K562 (cell line): ENCODE results near the gene MAGEA9B. TPM values are rescaled to one million over a fixed set of nuclear protein-coding genes. Genes with fewer than 3 reads are reported as not detected.
"Not testable (repeated sequence)": the region's sequence is repeated elsewhere in the genome, so short reads cannot be mapped to it uniquely, and the experiment has no call there.

ENCODE experiments used
- ATAC-seq: fragments of 200-7000 bp; cut with Tn5 transposase; 3 replicates; pipeline ENCODE4 v1.9.1; 2020; ENCODE audit warnings: moderate library complexity
- BruUV-seq: library from RNA; stranded (reverse); fragments of 400-500 nt; replicated peaks from 2 replicates; lab custom pipeline; 2021; lab: Mats Ljungman, UMichigan
- CTCF ChIA-PET: fragments of 300-600 bp; formaldehyde crosslinking; extraction: SDS; loops from one replicate; lab custom pipeline; 2021; ENCODE audit warnings: low intra/inter-chr PET ratio; lab: Yijun Ruan, JAX
- POLR2A ChIA-PET: fragments of 300-600, 350-650 bp; sonication (Branson Sonifier 250); formaldehyde crosslinking; extraction: SDS; loops from one replicate; lab custom pipeline; 2021; ENCODE audit warnings: antibody characterized with exemption, inconsistent platforms; lab: Yijun Ruan, JAX
- DNase-seq, 4 experiments: peaks; one replicate each; pipeline versions ENCODE4 v3.0.0 to v3.0.0-alpha.2; 2011 to 2018; ENCODE audit warnings: low spot score in 3 of 4, mixed read lengths in 3 of 4; ENCODE audit errors: extremely low read depth in 1 of 4
- FAIRE-seq: peaks from 2 replicates; lab custom pipeline; 2011; peaks lifted over from hg19 to GRCh38; lab: Jason Lieb, UNC
- H2AFZ ChIP-seq: 2 replicates; pipeline ENCODE4 v1.6.0; 2011; ENCODE audit warnings: low read depth, low read length, control low read depth, inconsistent platforms
- H3K27ac ChIP-seq: fragments of 200-600 bp; 3 replicates; pipeline ENCODE4 v1.8.0; 2011; ENCODE audit warnings: low read depth, mild to moderate bottlenecking, control low read depth, inconsistent platforms, low read length, moderate library complexity, mixed read lengths; ENCODE audit errors: extremely low read depth
- H3K27me3 ChIP-seq, 2 experiments: fragments of 300-600 bp in 1 of 2; 2 replicates in 1 of 2; 3 replicates in 1 of 2; pipeline versions ENCODE4 v1.6.0 to v1.8.0; 2011; ENCODE audit warnings: inconsistent platforms in 2 of 2, low read length in 2 of 2, mild to moderate bottlenecking in 1 of 2, mixed read lengths in 1 of 2, moderate library complexity in 1 of 2; ENCODE audit not compliant: control insufficient read depth in 2 of 2, insufficient read depth in 2 of 2
- H3K36me3 ChIP-seq: fragments of 300-600 bp; 3 replicates; pipeline ENCODE4 v1.8.0; 2011; ENCODE audit warnings: mild to moderate bottlenecking, low read length, inconsistent platforms; ENCODE audit not compliant: control insufficient read depth, insufficient read depth
- H3K4me1 ChIP-seq, 2 experiments: fragments of 200-600 bp in 1 of 2; replicated peaks in 1 of 2; 2 replicates in 1 of 2; 3 replicates in 1 of 2; pipeline versions ENCODE4 v1.5.1 to v1.8.0; 2011; ENCODE audit warnings: inconsistent platforms in 2 of 2, low read length in 2 of 2, mild to moderate bottlenecking in 1 of 2, mixed read lengths in 1 of 2, moderate library complexity in 1 of 2; ENCODE audit not compliant: control insufficient read depth in 2 of 2, insufficient read depth in 2 of 2
- H3K4me2 ChIP-seq: 2 replicates; pipeline ENCODE4 v1.6.1; 2011; ENCODE audit warnings: low read length, control low read depth, inconsistent platforms, mixed read lengths; ENCODE audit not compliant: insufficient read depth
- H3K4me3 ChIP-seq: fragments of 200-600 bp; sonication (generic), shearing (Covaris generic); 2 replicates; pipeline ENCODE4 v1.5.1; 2016; ENCODE audit warnings: control low read depth, inconsistent platforms
- H3K79me2 ChIP-seq: fragments of 200-600 bp; 3 replicates; pipeline ENCODE4 v1.8.0; 2011; ENCODE audit warnings: low read length, inconsistent platforms; ENCODE audit not compliant: control insufficient read depth, insufficient read depth
- H3K9ac ChIP-seq, 2 experiments: 2 replicates each; pipeline versions ENCODE4 v1.6.0 to v1.6.1; 2011; ENCODE audit warnings: low read depth in 2 of 2, low read length in 2 of 2, control low read depth in 1 of 2, inconsistent platforms in 1 of 2, mild to moderate bottlenecking in 1 of 2, mixed read lengths in 1 of 2; ENCODE audit not compliant: insufficient read depth in 1 of 2
- H3K9me1 ChIP-seq: one replicate; pipeline ENCODE4 v1.6.0; 2011; ENCODE audit warnings: inconsistent platforms, mild to moderate bottlenecking, low read length, moderate library complexity; ENCODE audit not compliant: control insufficient read depth, insufficient read depth
- H3K9me3 ChIP-seq: replicated peaks from 2 replicates; pipeline ENCODE4 v1.5.1; 2011; ENCODE audit warnings: low read depth, low read length, inconsistent platforms; ENCODE audit not compliant: control insufficient read depth, insufficient read depth
- H4K20me1 ChIP-seq: replicated peaks from 2 replicates; pipeline ENCODE4 v1.6.1; 2011; ENCODE audit warnings: low read length, inconsistent platforms, mixed read lengths; ENCODE audit not compliant: control insufficient read depth, insufficient read depth
- ZNF263 ChIP-seq: sonication (generic); formaldehyde crosslinking; IDR thresholded peaks from 2 replicates; pipeline ENCODE4 v1.8.0; 2022; ENCODE audit warnings: mild to moderate bottlenecking, missing genetic modification reagents, borderline replicate concordance
- WGBS: fragments of 100-300 bp; shearing (Covaris generic); methylation state at CpG from one replicate; pipeline ENCODE4 v1.1.6; 2016; ENCODE audit warnings: low coverage, mixed read lengths; ENCODE audit not compliant: insufficient coverage; ENCODE audit errors: missing lambda C conversion rate; 5-methylcytosine and 5-hydroxymethylcytosine counted together
- in situ Hi-C: fragments of 300-500 bp; cut with MboI; formaldehyde crosslinking; loops from 4 replicates; pipeline ENCODE4 v1.15.0; 2018; ENCODE audit warnings: inconsistent platforms, mixed read lengths
- intact Hi-C: fragments of 100-400 bp; cut with micrococcal nuclease; formaldehyde crosslinking; loops from 2 replicates; pipeline ENCODE4 v1.14.2; 2022
- polyA plus RNA-seq, 8 experiments: library from polyadenylated mRNA; depleted of rRNA in 4 of 8; stranded (reverse) in 5 of 8; unstranded in 3 of 8; fragments of >200 nt; fragmentation: Nextera tagmentation in 2 of 8; fragmentation: Illumina TruSeq in 1 of 8; extraction: Ambion mirVana in 2 of 8; extraction: Trizol in 1 of 8; gene quantifications; 2 replicates each; pipeline versions ENCODE4 v1.2.1 to v1.2.3, GENCODE V29; 2011 to 2014; ENCODE audit warnings: inconsistent platforms in 1 of 8, missing spikeins in 1 of 8
- total RNA-seq, 7 experiments: library from RNA; depleted of rRNA in 6 of 7; stranded (reverse); fragments of >200 nt in 6 of 7; fragmentation: Illumina TruSeq in 2 of 7; extraction: Trizol in 2 of 7; gene quantifications; 2 replicates each; pipeline versions ENCODE4 v1.2.1 to v1.2.3, GENCODE V29; 2011 to 2021; ENCODE audit warnings: low replicate concordance in 1 of 7
- TF ChIP-seq, protein P1 (sequence below): IDR thresholded peaks from 2 replicates; pipeline ENCODE4 v1.6.1; 2016; ENCODE audit warnings: missing genetic modification characterization, missing compliant biosample characterization

MAGEA9B gene
- total and polyA plus RNA-seq, 9 of the 15 experiments (the other 6 are each of a cell fraction or from before 2014, with no cell fraction given), result 11.2 to 31.2 (median 14.1) TPM

DNA sequence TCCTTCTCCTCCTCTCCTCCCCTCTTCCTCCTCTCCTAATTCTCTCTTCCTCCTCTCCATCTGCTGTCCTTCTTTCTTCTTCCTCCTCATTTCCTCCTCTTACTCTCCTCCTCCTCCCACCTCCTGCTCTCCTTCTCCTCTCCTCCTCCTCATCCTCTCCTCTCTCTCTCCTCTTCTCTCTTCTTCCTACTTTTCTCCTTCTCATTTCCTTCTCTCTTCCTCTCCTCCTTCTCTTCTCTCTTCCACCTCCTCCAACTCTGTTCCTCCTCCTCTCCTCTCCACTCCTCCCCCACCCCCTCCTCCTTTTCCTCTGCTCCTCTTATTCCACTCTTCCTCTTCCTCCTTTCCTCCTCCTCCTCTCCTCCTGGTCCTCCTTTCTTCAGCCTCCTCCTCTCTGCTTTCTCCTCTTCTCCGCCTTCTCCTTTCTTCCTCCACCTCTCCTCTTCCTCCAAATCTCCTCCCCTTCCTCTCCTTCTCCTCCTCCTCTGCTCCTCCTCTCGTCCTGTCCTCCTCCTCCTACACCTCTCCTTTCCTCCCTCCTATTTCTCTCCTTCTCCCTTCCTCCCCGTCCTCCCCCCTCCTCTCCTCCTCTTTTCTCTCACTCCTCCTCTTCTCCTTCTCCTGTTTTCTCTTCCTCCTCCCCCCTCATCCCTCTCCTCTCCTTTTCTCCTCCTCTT is 52.2 kb downstream of the MAGEA9B start:
- CTCF ChIA-PET, FAIRE-seq: not testable (repeated sequence)

DNA sequence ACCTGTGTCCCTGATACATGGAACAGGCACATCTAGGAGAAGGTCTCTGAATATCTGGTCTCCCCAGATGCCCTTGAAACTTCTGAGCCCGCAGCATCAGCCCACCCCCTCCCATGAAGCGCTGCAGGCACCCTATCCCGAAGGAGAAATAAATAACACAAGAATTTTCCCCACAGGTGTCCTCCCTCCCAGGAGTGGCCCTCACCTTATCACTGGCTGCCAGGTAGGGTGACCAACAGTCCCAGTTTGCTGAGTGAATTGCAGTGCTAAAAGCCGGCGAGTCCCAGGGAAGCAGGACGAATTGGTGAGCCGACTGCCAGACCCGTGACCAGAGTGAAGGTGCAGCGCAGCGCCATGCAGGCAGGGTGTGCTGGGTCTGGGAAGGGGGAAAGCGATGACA is 53.3 kb downstream of the MAGEA9B start:
- H3K4me2 ChIP-seq, H3K9ac ChIP-seq, H3K27me3 ChIP-seq, H2AFZ ChIP-seq, H3K9me3 ChIP-seq, intact Hi-C loops, DNase-seq, H3K36me3 ChIP-seq, H3K9me1 ChIP-seq, H3K27ac ChIP-seq, H3K4me3 ChIP-seq, H4K20me1 ChIP-seq, CTCF ChIA-PET, ATAC-seq, BruUV-seq, FAIRE-seq, H3K4me1 ChIP-seq, POLR2A ChIA-PET, H3K79me2 ChIP-seq: not testable (repeated sequence)
- in situ Hi-C loops, result loop anchor here (10.0 kb wide), 1 partner anchor 411 kb away; no protein-coding TSS in a partner anchor
- 66% methylated on average over 5 of the region's 11 CpGs for WGBS

More for the DNA sequence above, 52.2 kb downstream of the MAGEA9B start:
- not testable (repeated sequence) for H3K36me3 ChIP-seq, H3K9me3 ChIP-seq
- TF ChIP-seq ZNF263 (CRISPR knock-in tag), result peak; percentile 73
- TF ChIP-seq, protein P1, sequence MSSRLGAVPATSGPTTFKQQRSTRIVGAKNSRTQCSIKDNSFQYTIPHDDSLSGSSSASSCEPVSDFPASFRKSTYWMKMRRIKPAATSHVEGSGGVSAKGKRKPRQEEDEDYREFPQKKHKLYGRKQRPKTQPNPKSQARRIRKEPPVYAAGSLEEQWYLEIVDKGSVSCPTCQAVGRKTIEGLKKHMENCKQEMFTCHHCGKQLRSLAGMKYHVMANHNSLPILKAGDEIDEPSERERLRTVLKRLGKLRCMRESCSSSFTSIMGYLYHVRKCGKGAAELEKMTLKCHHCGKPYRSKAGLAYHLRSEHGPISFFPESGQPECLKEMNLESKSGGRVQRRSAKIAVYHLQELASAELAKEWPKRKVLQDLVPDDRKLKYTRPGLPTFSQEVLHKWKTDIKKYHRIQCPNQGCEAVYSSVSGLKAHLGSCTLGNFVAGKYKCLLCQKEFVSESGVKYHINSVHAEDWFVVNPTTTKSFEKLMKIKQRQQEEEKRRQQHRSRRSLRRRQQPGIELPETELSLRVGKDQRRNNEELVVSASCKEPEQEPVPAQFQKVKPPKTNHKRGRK (tag), result peak; percentile 45; the same call in 1 of the 2 replicates
- TF ChIP-seq, all 486 proteins: peak for 2; not testable (repeated sequence) for 484
- H3K79me2 ChIP-seq, DNase-seq, H3K9ac ChIP-seq, H2AFZ ChIP-seq, BruUV-seq, H4K20me1 ChIP-seq, H3K4me3 ChIP-seq, ATAC-seq, POLR2A ChIA-PET, H3K4me2 ChIP-seq, H3K27me3 ChIP-seq, H3K27ac ChIP-seq, intact Hi-C loops, H3K4me1 ChIP-seq, H3K9me1 ChIP-seq: not testable (repeated sequence)
- no CpG with 5 or more reads among the region's 3 CpGs for WGBS
- in situ Hi-C loops, result loop anchor here (10.0 kb wide), 1 partner anchor 410 kb away; no protein-coding TSS in a partner anchor

DNA sequence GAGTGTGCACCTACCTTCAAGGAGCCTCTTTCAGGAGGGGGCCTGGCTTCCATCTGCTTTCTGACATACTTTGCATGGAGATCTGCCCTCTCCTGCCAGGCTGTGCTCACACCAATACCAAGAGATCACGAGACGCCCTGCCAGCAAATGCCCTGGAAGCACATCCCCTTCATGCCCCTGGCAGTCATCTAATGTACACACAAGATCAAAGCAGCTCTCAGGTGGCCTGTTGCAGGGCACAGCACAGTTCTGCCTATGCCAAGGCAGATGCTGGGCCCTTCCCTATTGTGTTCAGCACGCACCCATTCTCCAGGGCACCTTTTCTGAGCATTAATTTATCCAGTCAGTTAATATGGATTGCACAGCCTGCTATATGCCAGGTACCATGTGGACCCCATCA is 54.4 kb downstream of the MAGEA9B start:
- intact Hi-C loops, H3K9ac ChIP-seq, H3K79me2 ChIP-seq, BruUV-seq, FAIRE-seq, H3K4me3 ChIP-seq, ATAC-seq, H2AFZ ChIP-seq, POLR2A ChIA-PET, DNase-seq, H3K9me1 ChIP-seq, H3K27ac ChIP-seq, H3K27me3 ChIP-seq, H3K9me3 ChIP-seq, H3K4me1 ChIP-seq, H3K4me2 ChIP-seq, H4K20me1 ChIP-seq, CTCF ChIA-PET, H3K36me3 ChIP-seq: not testable (repeated sequence)
- WGBS, result no CpG with 5 or more reads among the region's 3 CpGs
- in situ Hi-C loops, result loop anchor here (10.0 kb wide), 1 partner anchor 412 kb away; no protein-coding TSS in a partner anchor
